Tibial nerve (tissue), 3 donors: ENCODE measurements around the gene CCL8.

Experiments
- CTCF ChIP-seq, 5 experiments: fragments of 200-600 bp in 3 of 5; fragments of 450-650 bp in 2 of 5; sonication (generic) in 3 of 5; IDR thresholded peaks; one replicate each; pipeline ENCODE4 v1.5.1; 2016 to 2019; ENCODE audit warnings: antibody characterized with exemption in 5 of 5, mild to moderate bottlenecking in 3 of 5, moderate library complexity in 2 of 5
- POLR2A ChIP-seq, 2 donors: fragments of 450-650 bp; IDR thresholded peaks; one replicate each; pipeline ENCODE4 v1.6.1; 2017; ENCODE audit warnings: antibody characterized with exemption in 2 of 2, mild to moderate bottlenecking in 2 of 2, moderate library complexity in 2 of 2

- TF ChIP-seq CTCF (IDR thresholded peaks at IDR 0.05) (no peak), POLR2A (IDR thresholded peaks at IDR 0.05) (no peak)
These were observed 6.1 kb upstream of the CCL8 start for GRCh38 chr17:34313164-34313563.
